ENCODE measurements around the gene FARP1. TPM values are rescaled to one million over a fixed set of nuclear protein-coding genes. Genes with fewer than 3 reads are reported as not detected.

FARP1 gene
- polyA plus RNA-seq, 2 donors: 2.2 to 2.3 TPM

GRCh38 chr13:98350746-98351330, 207.9 kb downstream of the FARP1 start:
- no peak overlapping the region for H3K4me3 ChIP-seq (ENCODE audit: low read depth in 1 of 2, low read length in 2 of 2)
- no peaks in the 10 kb centered on the region for H3K27me3 ChIP-seq (ENCODE audit: control insufficient read depth in 1 of 2, insufficient read depth in 2 of 2, low read length in 2 of 2)
- H3K27ac ChIP-seq (ENCODE audit: low read depth in 2 of 2, low read length in 1 of 2): no peak overlapping the region
- 79 to 89% methylated on average over 9 of the region's 9 CpGs for WGBS, 2 donors
- H3K36me3 ChIP-seq (ENCODE audit: control insufficient read depth in 2 of 2, insufficient read depth in 2 of 2, low read length in 1 of 2): no peaks in the 10 kb centered on the region
- no peaks in the 10 kb centered on the region for H3K4me1 ChIP-seq (ENCODE audit: control insufficient read depth in 2 of 2, insufficient read depth in 2 of 2, low read length in 1 of 2)
- H3K9me3 ChIP-seq (ENCODE audit: control insufficient read depth in 2 of 2, insufficient read depth in 1 of 2, low read depth in 1 of 2, low read length in 1 of 2): no peaks in the 10 kb centered on the region

GRCh38 chr13:98351636-98352035, 208.7 kb downstream of the FARP1 start:
- Histone ChIP-seq H3K36me3 (ENCODE audit: control insufficient read depth in 2 of 2, insufficient read depth in 2 of 2, low read length in 1 of 2) (no peaks in the 10 kb centered on the region), H3K27ac (ENCODE audit: low read depth in 2 of 2, low read length in 1 of 2) (no peak overlapping the region), H3K4me1 (ENCODE audit: control insufficient read depth in 2 of 2, insufficient read depth in 2 of 2, low read length in 1 of 2) (no peaks in the 10 kb centered on the region), H3K27me3 (ENCODE audit: control insufficient read depth in 1 of 2, insufficient read depth in 2 of 2, low read length in 2 of 2) (no peaks in the 10 kb centered on the region), H3K9me3 (ENCODE audit: control insufficient read depth in 2 of 2, insufficient read depth in 1 of 2, low read depth in 1 of 2, low read length in 1 of 2) (no peaks in the 10 kb centered on the region), H3K4me3 (ENCODE audit: low read depth in 1 of 2, low read length in 2 of 2) (no peak overlapping the region)
- 96 to 97% methylated on average over 8 of the region's 8 CpGs for WGBS, 2 donors

DNA sequence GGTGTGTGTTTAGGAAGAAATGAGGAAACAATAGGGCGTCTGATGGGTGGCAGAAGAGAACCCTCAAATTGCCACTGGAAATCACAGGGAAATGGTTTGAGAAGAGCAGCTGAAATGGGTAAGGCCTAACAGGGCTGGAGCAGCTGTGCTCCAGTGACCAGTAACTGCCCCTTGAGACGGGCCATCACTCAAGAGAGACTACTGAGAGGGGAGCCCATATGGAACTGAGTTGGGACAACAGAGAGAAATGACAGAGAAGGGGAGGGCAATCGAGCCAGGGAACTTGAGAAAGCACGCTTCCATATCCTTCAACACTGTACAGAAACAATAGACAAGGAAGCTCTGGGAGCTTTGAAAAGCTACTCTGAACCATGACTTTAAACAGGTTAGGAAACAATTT, 209.3 kb downstream of the FARP1 start:
- no peak overlapping the region for H3K27ac ChIP-seq (ENCODE audit: low read depth in 2 of 2, low read length in 1 of 2)
- H3K36me3 ChIP-seq (ENCODE audit: control insufficient read depth in 2 of 2, insufficient read depth in 2 of 2, low read length in 1 of 2): no peaks in the 10 kb centered on the region
- H3K4me3 ChIP-seq (ENCODE audit: low read depth in 1 of 2, low read length in 2 of 2): no peak overlapping the region
- no peaks in the 10 kb centered on the region for H3K9me3 ChIP-seq (ENCODE audit: control insufficient read depth in 2 of 2, insufficient read depth in 1 of 2, low read depth in 1 of 2, low read length in 1 of 2)
- H3K27me3 ChIP-seq (ENCODE audit: control insufficient read depth in 1 of 2, insufficient read depth in 2 of 2, low read length in 2 of 2): no peaks in the 10 kb centered on the region
- 92% methylated on average over 4 of the region's 4 CpGs for WGBS, 2 donors
- H3K4me1 ChIP-seq (ENCODE audit: control insufficient read depth in 2 of 2, insufficient read depth in 2 of 2, low read length in 1 of 2): no peaks in the 10 kb centered on the region

- H3K4me1 ChIP-seq (ENCODE audit: control insufficient read depth in 2 of 2, insufficient read depth in 2 of 2, low read length in 1 of 2): no peaks in the 10 kb centered on the region
- H3K27me3 ChIP-seq (ENCODE audit: control insufficient read depth in 1 of 2, insufficient read depth in 2 of 2, low read length in 2 of 2): no peaks in the 10 kb centered on the region
- 22 to 44% methylated on average over 1 of the region's 1 CpG for WGBS, 2 donors
- no peak overlapping the region for H3K27ac ChIP-seq (ENCODE audit: low read depth in 2 of 2, low read length in 1 of 2)
- no peaks in the 10 kb centered on the region for H3K9me3 ChIP-seq (ENCODE audit: control insufficient read depth in 2 of 2, insufficient read depth in 1 of 2, low read depth in 1 of 2, low read length in 1 of 2)
- H3K36me3 ChIP-seq (ENCODE audit: control insufficient read depth in 2 of 2, insufficient read depth in 2 of 2, low read length in 1 of 2): no peaks in the 10 kb centered on the region
- H3K4me3 ChIP-seq (ENCODE audit: low read depth in 1 of 2, low read length in 2 of 2): no peak overlapping the region
These were observed 210.9 kb downstream of the FARP1 start for GRCh38 chr13:98353750-98354149.

GRCh38 chr13:98358937-98359336, 216.0 kb downstream of the FARP1 start:
- no peak overlapping the region for H3K4me3 ChIP-seq (ENCODE audit: low read depth in 1 of 2, low read length in 2 of 2)
- no peaks in the 10 kb centered on the region for H3K9me3 ChIP-seq (ENCODE audit: control insufficient read depth in 2 of 2, insufficient read depth in 1 of 2, low read depth in 1 of 2, low read length in 1 of 2)
- 81 to 88% methylated on average over 1 of the region's 1 CpG for WGBS, 2 donors
- H3K4me1 ChIP-seq (ENCODE audit: control insufficient read depth in 2 of 2, insufficient read depth in 2 of 2, low read length in 1 of 2): no peaks in the 10 kb centered on the region
- H3K27ac ChIP-seq (ENCODE audit: low read depth in 2 of 2, low read length in 1 of 2): no peak overlapping the region
- H3K27me3 ChIP-seq (ENCODE audit: control insufficient read depth in 1 of 2, insufficient read depth in 2 of 2, low read length in 2 of 2): no peaks in the 10 kb centered on the region
- no peaks in the 10 kb centered on the region for H3K36me3 ChIP-seq (ENCODE audit: control insufficient read depth in 2 of 2, insufficient read depth in 2 of 2, low read length in 1 of 2)

DNA sequence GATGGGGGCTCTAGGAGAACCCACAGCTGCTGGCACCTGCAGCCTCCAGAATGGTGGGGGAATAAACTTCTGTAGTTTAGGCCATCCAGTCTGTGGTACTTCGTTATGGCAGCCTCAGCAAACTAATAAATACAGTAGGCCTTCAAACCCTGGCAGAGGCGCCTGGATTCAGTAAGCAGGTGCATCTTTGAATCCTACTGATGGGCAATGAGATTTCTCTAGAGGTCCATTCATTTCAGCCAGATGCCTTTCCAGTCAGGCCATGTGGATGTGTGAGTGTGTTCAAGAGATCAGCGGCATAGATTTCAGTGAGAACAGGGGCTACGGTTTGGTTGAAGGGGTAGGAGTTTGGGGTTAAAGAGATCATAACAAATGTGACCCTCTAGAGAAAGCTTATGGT, 217.7 kb downstream of the FARP1 start:
- no peaks in the 10 kb centered on the region for H3K27me3 ChIP-seq (ENCODE audit: control insufficient read depth in 1 of 2, insufficient read depth in 2 of 2, low read length in 2 of 2)
- H3K27ac ChIP-seq (ENCODE audit: low read depth in 2 of 2, low read length in 1 of 2): no peak overlapping the region
- WGBS, 2 donors: 91 to 94% methylated on average over 4 of the region's 4 CpGs
- no peaks in the 10 kb centered on the region for H3K36me3 ChIP-seq (ENCODE audit: control insufficient read depth in 2 of 2, insufficient read depth in 2 of 2, low read length in 1 of 2)
- H3K4me3 ChIP-seq (ENCODE audit: low read depth in 1 of 2, low read length in 2 of 2): no peak overlapping the region
- H3K9me3 ChIP-seq (ENCODE audit: control insufficient read depth in 2 of 2, insufficient read depth in 1 of 2, low read depth in 1 of 2, low read length in 1 of 2): no peaks in the 10 kb centered on the region
- no peaks in the 10 kb centered on the region for H3K4me1 ChIP-seq (ENCODE audit: control insufficient read depth in 2 of 2, insufficient read depth in 2 of 2, low read length in 1 of 2)

GRCh38 chr13:98363326-98363725, 220.4 kb downstream of the FARP1 start:
- no peak overlapping the region for H3K27ac ChIP-seq (ENCODE audit: low read depth in 2 of 2, low read length in 1 of 2)
- H3K27me3 ChIP-seq (ENCODE audit: control insufficient read depth in 1 of 2, insufficient read depth in 2 of 2, low read length in 2 of 2): no peaks in the 10 kb centered on the region
- no peaks in the 10 kb centered on the region for H3K36me3 ChIP-seq (ENCODE audit: control insufficient read depth in 2 of 2, insufficient read depth in 2 of 2, low read length in 1 of 2)
- H3K4me1 ChIP-seq (ENCODE audit: control insufficient read depth in 2 of 2, insufficient read depth in 2 of 2, low read length in 1 of 2): no peaks in the 10 kb centered on the region
- 96% methylated on average over 5 of the region's 5 CpGs for WGBS, 2 donors
- no peak overlapping the region for H3K4me3 ChIP-seq (ENCODE audit: low read depth in 1 of 2, low read length in 2 of 2)
- H3K9me3 ChIP-seq (ENCODE audit: control insufficient read depth in 2 of 2, insufficient read depth in 1 of 2, low read depth in 1 of 2, low read length in 1 of 2): no peaks in the 10 kb centered on the region

- Histone ChIP-seq H3K9me3 (ENCODE audit: control insufficient read depth in 2 of 2, insufficient read depth in 1 of 2, low read depth in 1 of 2, low read length in 1 of 2) (no peaks in the 10 kb centered on the region), H3K27me3 (ENCODE audit: control insufficient read depth in 1 of 2, insufficient read depth in 2 of 2, low read length in 2 of 2) (no peaks in the 10 kb centered on the region), H3K27ac (ENCODE audit: low read depth in 2 of 2, low read length in 1 of 2) (no peak overlapping the region), H3K4me1 (ENCODE audit: control insufficient read depth in 2 of 2, insufficient read depth in 2 of 2, low read length in 1 of 2) (no peaks in the 10 kb centered on the region), H3K36me3 (ENCODE audit: control insufficient read depth in 2 of 2, insufficient read depth in 2 of 2, low read length in 1 of 2) (no peaks in the 10 kb centered on the region), H3K4me3 (ENCODE audit: low read depth in 1 of 2, low read length in 2 of 2) (no peak overlapping the region)
- 76 to 77% methylated on average over 2 of the region's 2 CpGs for WGBS, 2 donors
These were observed 221.3 kb downstream of the FARP1 start for GRCh38 chr13:98364179-98364578.

DNA sequence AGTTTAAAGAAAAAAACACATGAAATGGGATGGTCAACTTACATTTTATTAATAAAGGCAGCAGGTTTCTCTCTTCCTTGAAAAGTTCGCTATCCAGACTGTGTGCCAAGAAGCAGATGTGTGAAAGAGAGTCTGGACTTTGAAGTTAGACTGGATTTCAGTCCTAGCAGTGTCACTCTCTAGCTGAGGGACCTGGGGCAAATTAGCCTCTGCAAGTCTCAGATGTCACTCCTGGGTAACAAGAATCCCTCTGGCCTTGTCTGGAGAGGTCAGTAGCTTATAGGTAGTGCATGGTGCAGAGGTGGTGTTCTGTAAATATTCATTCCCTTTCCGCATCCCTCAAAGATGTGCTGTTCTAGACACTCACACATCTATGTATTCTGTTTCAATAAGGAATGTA, 221.8 kb downstream of the FARP1 start:
- H3K27me3 ChIP-seq (ENCODE audit: control insufficient read depth in 1 of 2, insufficient read depth in 2 of 2, low read length in 2 of 2): no peaks in the 10 kb centered on the region
- H3K4me1 ChIP-seq (ENCODE audit: control insufficient read depth in 2 of 2, insufficient read depth in 2 of 2, low read length in 1 of 2): no peaks in the 10 kb centered on the region
- H3K4me3 ChIP-seq (ENCODE audit: low read depth in 1 of 2, low read length in 2 of 2): no peak overlapping the region
- H3K36me3 ChIP-seq (ENCODE audit: control insufficient read depth in 2 of 2, insufficient read depth in 2 of 2, low read length in 1 of 2): no peaks in the 10 kb centered on the region
- H3K27ac ChIP-seq (ENCODE audit: low read depth in 2 of 2, low read length in 1 of 2): no peak overlapping the region
- no peaks in the 10 kb centered on the region for H3K9me3 ChIP-seq (ENCODE audit: control insufficient read depth in 2 of 2, insufficient read depth in 1 of 2, low read depth in 1 of 2, low read length in 1 of 2)
- 78 to 90% methylated on average over 2 of the region's 2 CpGs for WGBS, 2 donors

DNA sequence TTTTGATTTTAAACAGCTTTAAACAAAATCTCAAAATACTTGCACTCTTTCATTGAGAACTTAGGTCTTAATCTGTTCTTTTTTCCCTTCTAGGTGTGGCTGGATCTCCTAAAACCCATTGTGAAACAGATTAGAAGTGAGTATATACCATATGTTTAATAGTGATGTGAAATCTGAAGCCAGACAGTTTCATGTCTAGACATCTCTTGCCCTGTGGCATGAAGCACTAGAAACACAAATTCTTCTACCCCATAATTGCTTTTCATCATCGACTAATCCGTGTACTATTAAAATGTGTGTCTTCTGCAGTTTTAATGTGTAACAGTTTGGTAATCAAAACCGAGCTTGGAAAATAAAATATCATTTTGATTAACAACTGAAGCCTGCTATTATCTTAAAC, 222.4 kb downstream of the FARP1 start:
- no peaks in the 10 kb centered on the region for H3K4me1 ChIP-seq (ENCODE audit: control insufficient read depth in 2 of 2, insufficient read depth in 2 of 2, low read length in 1 of 2)
- no peaks in the 10 kb centered on the region for H3K27me3 ChIP-seq (ENCODE audit: control insufficient read depth in 1 of 2, insufficient read depth in 2 of 2, low read length in 2 of 2)
- WGBS, 2 donors: 57 to 69% methylated on average over 3 of the region's 3 CpGs
- no peaks in the 10 kb centered on the region for H3K9me3 ChIP-seq (ENCODE audit: control insufficient read depth in 2 of 2, insufficient read depth in 1 of 2, low read depth in 1 of 2, low read length in 1 of 2)
- H3K27ac ChIP-seq (ENCODE audit: low read depth in 2 of 2, low read length in 1 of 2): no peak overlapping the region
- H3K4me3 ChIP-seq (ENCODE audit: low read depth in 1 of 2, low read length in 2 of 2): no peak overlapping the region
- no peaks in the 10 kb centered on the region for H3K36me3 ChIP-seq (ENCODE audit: control insufficient read depth in 2 of 2, insufficient read depth in 2 of 2, low read length in 1 of 2)
